GM18526 (cell line): Measurements from ENCODE around the gene CHRND.

Experiments
- POLR2A ChIP-seq: IDR thresholded peaks from 3 replicates; pipeline ENCODE4 v1.6.1; 2011; ENCODE audit not compliant: insufficient read length; ENCODE audit errors: extremely low read depth

The CHRND gene

DNA sequence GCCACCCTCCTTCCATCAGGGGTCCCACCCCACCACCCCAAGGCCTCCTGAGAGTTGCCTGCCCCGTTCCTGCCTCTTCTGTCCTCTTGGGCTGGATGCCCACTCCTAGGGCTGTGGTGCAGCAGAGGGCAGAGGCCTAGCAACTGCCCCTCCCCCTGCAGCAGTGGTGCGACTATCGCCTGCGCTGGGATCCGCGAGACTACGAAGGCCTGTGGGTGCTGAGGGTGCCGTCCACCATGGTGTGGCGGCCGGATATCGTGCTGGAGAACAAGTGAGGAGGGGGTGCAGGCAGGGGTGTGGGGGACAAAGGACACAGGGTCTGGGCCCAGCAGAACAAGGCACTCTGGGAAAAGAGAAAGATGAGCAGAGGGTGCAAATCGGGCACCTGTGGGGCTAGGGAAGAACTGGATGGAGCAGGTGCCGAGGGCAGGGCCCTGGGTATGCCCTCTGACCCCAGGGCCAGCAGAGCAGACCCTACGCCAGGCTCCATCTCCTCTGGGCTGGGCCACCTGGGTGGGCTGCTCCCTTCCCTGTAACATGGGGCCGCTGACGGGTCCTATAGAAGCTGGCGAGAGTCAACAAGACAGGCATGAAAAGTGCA lies 14.6 kb downstream of the CHRND start:
- no peak for TF ChIP-seq POLR2A

DNA sequence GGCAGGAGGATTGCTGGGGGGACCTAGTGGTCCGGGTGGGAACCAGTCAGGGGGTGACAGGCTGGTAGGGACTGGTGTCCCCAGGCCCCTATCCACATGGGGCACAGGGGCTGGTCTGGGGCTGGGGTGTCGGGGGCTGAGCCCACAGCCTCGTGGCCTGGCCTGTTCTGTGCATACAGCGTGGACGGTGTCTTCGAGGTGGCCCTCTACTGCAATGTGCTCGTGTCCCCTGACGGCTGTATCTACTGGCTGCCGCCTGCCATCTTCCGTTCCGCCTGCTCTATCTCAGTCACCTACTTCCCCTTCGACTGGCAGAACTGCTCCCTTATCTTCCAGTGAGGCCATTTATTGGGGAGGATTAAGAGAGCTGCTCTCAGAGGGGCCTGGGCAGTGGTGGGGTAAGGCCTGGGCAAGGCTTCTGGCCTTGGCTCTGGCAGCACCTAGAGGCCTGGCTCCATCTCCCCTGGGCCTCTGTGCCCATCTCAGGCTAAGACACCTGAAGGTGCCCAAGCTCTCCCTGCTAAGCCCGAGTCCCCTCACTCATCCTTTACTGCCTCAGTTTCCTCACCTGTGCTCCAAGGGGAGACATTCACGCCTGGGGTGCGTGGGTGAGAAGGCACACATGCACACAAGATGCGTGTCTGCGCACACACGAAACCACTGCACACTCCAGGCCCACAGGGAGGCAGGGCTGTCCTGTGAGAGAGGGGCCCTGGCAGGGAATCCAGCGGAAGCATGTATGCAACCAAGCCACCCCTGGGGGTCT lies 15.4 kb downstream of the CHRND start:
- TF ChIP-seq POLR2A: no peak

DNA sequence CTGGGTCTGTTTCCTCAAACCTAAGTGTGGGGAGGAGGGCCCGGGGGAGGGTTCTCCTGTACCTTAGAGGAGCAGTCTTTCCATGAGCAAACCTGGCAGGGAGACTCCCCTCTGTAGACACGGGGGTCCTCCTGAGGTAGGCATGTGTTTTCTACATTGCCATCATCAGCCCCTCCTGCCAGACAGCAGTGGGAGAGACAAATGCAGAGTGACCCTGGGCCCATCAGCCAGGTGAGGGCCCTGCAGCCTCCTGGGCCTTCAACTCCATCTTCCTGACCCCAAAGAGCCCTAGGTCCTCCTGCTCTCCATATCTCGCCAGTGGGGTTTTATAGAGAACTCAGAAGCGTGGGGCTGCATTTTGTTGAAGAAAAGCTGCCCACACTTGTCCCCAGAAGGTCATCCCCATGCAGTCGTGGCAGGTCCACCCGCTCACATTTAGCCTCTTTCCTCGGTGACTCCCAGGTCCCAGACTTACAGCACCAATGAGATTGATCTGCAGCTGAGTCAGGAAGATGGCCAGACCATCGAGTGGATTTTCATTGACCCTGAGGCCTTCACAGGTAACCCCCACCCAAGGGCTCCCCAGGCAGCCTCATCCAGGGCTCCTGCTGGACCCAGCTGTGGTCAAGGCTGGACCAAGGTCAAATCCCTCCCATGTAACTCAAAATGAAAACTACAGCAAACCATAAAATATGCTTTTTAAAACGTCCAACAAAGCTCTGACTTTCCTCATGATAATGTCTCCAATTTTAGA lies 16.2 kb downstream of the CHRND start:
- TF ChIP-seq POLR2A: no peak

DNA sequence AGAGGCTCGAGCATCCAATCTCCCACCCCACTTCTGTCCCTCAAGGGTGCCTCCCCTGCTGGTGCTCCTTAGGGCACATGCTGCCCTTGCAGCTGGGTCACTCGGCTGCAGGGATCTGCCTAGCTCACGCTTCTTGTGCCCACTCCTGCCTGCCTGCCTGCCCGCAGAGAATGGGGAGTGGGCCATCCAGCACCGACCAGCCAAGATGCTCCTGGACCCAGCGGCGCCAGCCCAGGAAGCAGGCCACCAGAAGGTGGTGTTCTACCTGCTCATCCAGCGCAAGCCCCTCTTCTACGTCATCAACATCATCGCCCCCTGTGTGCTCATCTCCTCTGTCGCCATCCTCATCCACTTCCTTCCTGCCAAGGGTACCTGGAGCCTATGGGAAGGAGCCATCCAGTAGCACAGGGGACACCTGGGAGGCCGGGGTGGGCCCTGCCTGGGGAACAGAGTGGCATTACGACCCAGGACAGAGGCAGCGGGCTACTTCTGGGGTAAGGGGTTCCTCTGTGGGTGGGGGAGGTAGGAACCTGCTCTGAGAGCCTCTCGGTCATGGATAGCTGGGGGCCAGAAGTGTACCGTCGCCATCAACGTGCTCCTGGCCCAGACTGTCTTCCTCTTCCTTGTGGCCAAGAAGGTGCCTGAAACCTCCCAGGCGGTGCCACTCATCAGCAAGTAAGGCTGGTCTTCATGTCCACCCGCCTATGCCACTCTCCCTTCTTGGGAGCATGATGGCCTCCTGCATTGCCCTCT lies 16.9 kb downstream of the CHRND start:
- no peak for TF ChIP-seq POLR2A

DNA sequence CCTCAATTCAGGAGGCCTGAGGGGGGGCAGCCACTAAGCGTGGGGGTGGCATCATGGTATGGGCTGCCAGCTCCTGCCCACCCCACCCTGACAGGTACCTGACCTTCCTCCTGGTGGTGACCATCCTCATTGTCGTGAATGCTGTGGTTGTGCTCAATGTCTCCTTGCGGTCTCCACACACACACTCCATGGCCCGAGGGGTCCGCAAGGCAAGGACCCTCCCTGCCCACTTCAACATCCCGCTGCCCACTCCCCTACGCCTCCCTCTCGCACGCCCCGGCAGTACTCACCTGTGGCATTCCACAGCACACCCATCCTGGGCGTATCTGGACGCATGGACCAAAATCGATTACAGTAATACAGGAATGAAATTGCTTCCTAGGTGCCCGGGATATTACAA lies 17.5 kb downstream of the CHRND start:
- no peak for TF ChIP-seq POLR2A

DNA sequence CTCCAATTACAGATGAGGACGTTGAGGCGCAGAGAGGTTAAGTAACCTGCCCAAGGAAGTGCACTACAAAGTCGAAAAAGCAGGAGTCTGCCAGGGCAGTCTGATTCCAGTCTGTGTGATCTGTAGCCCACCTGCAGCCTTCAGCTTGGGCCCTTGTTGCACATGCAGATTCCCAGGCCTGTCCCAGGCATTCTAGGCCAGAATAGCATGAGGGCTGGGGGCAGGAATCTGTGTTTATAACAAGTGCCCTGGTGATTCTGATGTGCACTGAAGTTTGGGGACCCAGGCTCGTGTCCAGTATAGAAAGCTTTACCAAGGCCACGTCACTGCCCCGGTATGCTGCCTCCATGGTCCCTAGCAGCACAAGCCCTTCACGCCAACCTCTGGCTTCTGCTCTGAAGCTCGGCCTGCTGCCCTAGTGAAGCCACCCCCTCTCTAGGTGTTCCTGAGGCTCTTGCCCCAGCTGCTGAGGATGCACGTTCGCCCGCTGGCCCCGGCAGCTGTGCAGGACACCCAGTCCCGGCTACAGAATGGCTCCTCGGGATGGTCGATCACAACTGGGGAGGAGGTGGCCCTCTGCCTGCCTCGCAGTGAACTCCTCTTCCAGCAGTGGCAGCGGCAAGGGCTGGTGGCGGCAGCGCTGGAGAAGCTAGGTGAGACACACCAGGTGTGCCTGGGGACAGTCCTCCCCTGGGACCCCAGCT lies 18.1 kb downstream of the CHRND start:
- no peak for TF ChIP-seq POLR2A

DNA sequence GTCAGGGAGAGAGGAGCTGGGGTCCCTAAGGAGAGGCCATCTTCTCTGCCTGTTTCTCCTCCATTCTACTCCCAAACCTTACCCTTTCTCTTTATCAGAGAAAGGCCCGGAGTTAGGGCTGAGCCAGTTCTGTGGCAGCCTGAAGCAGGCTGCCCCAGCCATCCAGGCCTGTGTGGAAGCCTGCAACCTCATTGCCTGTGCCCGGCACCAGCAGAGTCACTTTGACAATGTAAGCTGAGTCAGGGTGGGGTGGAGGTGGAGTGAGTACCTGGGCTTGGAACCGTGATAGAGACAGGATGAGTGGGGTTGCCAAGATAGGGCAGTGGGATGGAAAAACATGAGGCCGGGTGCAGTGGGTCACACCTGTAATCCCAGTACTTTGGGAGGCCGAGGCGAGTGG lies 18.7 kb downstream of the CHRND start:
- TF ChIP-seq POLR2A: no peak

DNA sequence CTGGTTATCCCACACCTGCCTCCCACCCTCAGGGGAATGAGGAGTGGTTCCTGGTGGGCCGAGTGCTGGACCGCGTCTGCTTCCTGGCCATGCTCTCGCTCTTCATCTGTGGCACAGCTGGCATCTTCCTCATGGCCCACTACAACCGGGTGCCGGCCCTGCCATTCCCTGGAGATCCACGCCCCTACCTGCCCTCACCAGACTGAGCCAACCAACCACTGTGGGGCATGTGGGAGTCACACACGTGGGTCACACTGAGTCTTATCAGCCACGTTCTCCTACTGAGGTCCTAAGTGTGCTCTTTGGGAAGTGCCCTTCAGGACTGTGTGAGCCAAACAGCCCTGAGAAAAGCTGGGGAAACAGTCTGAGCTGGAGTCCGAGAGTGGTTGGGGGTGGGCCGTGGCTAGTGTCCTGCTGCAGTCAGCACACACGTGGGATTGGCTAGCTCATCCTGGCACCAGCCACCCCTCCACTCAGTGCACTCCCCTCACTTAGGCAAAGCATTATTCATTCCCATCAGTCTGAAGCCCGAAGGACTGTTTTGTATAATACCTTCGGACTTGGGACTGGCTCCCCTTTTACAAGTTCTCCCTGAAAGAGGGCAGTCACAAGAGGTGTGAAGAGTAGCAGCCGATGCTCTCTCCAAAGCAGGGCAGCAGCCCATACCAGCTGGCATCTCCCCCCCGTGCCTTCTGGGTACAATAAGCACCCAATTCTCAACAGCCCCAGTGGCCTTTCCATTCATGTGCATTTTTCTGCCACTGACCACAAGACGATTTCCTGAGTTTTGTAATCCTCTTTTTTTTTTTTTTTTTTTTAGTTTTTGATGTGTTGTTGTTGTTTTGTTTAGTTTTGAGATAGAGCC lies 19.8 kb downstream of the CHRND start:
- no peak for TF ChIP-seq POLR2A

DNA sequence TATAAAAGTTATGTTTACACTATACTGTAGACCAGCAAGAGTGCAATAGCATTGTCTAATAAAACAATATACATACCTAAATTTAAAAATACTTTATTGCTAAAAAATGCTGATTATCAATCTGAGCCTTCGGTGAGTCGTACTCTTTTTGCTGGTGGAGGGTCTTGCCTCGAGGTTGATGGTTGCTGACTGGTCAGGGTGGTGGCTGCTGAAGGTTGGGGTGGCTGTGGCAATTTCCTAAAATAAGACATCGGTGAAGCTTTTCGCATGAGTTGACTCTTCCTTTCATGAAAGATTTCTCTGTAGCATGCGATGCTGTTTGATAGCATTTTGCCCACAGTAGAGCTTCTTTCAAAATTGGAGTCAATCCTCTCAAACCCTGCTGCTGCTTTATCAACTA lies 22.0 kb downstream of the CHRND start:
- TF ChIP-seq POLR2A: no peak

GRCh38 chr2:232549655-232550353 lies 23.8 kb downstream of the CHRND start:
- TF ChIP-seq POLR2A: no peak

DNA sequence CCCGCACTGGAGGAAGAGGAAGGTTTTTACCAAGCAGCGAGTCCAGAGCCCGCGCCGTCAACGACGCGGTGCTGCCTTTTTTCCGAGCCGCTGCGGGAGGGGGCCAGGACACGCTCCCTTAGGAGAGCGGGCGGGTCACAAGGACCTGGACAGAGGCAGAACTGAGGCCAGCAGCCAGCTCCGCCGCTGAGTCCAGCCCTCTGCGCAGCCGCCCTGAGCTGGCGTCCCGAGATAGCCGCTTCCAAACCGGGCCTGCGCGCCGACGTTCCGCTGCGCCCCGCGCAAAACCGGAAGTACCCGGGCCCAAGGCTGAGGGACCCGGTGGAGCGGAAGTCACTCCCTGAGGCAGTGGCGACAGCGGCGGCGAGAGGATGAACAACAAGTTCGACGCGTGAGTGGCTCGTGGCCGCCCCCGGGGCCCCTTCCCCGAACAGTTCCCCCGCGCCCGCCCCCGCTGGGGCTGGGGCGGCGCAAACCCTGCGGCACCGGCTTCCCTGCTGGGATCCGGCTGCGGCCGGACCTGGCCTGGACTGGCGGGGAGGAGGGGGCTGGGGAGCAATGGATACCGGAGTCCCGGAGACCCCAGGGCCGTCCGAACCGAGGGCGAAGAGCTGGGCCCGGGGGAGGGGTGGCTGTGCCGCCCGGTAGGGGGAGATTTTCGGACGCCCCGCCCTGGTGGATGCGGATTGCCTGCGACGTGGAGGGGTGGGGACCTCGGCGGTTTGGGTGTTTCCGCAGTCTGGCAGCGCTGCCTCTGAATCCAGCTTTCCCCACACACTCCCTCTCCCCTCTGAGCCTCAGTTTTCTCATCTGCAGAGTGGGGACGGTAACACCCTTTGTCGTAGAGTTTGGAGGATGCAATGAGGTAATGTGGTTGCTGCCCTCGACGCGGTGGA lies 24.6 kb downstream of the CHRND start, which contains the start of the genes EIF4E2 and TIGD1:
TSS of gene EIF4E2 (plus strand) at position 336 of the 896 bp plus-strand sequence. CDS start at position 372, 36 bp downstream.
TSS of gene TIGD1 (minus strand) at position 204 of the 896 bp plus-strand sequence. CDS start 675 bp downstream, outside the sequence.
- peak; percentile 96 for TF ChIP-seq POLR2A

GRCh38 chr2:232551250-232551638 lies 25.3 kb downstream of the CHRND start:
- TF ChIP-seq POLR2A: no peak
